Activated T-cell treated with anti-CD3 and anti-CD28 coated beads for 24 hours (primary cell): Measurements from ENCODE around the gene CPS1.

ENCODE experiments used
- DNase-seq: peaks from one replicate; pipeline ENCODE4 v3.0.0-alpha.2; 2020; ENCODE audit warnings: low read depth

Gene CPS1

DNA sequence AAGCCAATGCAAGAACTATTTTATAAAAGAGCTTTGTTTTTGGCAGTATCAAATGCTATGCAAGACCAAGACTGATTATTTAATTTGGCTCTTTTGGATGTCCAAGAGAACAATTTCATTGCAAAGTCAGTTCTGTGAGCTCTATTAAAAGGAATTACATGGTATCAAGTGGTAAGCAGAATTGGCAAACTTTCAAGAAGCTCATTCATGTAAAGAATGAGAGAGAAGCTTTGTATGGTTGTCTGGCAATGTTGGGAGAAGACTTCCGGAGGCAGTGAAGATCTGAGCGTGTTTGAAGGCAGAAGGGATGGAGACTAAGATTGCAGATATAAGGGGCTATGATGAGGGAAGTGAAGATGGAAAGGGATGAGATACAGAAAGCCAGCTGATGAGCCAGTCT lies 49.6 kb downstream of the CPS1 start:
- DNase-seq, result no peak

DNA sequence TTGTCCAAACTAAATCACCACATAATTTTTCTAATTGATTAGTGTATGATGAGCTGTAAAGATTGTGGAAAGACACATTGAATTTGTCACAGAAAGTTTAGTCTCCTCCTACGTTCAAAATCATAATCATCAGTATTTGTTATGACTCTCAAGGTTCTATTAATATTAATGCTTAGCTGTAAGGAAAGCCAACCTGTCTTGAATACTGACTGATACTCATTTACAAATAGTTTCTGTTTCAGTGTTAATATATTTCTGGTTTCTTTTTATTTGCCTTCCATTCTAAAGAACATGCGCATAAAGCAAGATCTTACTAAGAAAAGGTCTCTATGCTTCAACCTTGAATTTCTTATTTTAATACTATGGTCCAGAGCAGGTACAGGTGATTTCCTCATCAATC lies 55.1 kb downstream of the CPS1 start:
- DNase-seq, result no peak

DNA sequence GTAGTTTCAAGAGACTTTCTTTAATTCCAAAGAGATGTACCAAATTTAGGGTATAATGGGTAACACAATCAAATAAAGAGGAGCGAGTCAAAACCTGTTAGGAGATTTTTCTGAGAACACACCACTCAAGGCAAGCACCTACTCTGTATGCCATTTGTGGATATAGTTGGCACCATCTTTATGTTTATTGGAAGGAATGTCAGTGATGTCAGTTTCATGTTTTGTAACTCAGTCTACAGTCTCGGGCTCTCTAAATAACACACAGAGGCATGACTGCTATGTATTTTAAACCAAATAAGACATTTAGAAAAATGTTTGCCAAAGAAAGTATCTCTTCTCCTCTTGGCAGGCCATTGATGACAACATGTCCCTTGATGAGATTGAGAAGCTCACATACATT lies 59.7 kb downstream of the CPS1 start:
- DNase-seq, result no peak

DNA sequence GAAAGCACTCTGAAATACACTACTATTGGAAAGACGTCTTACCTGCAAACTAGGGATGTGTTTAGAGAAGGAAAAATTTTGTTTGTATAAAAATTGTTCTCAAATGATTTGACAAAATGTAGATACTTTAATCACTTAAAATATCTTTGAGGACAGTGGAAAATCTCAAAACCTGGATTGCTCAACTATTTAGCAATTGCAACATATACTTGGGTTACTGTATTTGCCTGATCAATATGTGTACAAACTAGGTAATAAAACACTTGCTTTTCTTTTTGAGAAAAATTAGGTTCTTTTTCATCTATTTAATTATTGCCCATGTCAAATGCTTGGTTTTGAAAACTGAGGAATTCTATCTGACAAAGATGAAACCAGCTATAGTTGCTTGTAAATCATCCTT lies 60.9 kb downstream of the CPS1 start:
- DNase-seq, result no peak

DNA sequence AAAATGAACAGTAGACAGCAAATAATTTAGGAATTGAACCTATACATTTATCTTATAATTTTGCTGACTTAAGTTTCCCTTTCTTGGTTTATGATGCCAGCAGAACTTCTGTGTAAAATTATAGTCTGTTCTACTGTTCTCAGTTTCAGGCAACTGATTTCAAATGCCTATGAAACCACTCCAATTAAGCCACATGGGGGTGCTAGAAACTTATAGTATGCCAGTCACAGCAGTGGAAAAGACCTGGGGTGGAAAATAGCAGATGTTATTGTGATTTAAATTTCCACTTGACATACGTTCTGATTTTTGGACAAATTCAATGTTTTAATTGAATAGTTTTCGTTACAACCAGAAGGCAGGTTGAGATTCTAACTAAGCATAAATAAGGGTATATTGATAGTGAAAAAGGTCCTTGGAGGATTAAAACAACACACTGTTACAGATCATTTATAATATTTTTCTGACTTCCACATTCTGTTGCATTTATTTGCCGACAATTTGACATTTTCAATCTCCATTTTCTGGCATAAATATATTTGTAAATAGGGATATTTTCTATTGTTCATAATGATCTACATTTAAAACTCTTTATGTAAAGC lies 61.4 kb downstream of the CPS1 start:
- DNase-seq, result no peak

DNA sequence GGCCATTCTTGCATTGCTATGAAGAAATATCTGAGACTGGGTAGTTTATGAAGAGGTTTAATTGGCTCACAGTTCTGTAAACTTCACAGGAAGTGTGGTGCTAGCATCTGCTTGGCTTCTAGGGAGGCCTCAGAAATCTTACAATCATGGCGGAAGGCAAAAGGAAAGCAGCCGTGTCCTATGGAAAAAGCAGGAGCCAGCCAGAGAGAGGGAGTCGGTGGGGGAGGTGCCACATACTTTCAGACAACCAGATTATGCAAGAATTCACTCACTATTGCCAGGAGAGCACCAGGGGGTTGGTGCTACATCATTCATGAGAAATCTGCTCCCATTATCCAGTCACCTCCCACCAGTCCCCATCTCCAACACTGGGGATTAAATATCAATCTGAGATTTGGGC lies 64.1 kb downstream of the CPS1 start:
- no peak for DNase-seq

DNA sequence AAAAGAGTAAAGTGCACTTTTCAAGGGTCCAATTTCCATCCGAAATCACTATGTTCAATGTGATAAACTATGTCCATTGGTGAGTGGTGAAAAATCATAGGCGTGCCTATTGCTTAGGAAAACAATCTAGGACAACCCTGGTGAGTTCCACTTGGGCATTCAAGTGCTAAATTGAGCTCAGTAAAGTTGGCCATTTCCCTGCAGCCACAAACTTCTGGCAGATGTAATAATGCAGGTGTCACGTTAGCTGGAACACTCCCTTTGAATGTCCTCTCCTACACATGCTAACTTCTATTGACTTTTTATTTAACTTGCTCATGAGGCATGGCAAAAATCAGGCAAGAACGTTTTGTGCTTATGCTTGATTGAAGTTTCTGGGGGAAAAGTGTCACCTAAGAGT lies 67.1 kb downstream of the CPS1 start:
- no peak for DNase-seq

DNA sequence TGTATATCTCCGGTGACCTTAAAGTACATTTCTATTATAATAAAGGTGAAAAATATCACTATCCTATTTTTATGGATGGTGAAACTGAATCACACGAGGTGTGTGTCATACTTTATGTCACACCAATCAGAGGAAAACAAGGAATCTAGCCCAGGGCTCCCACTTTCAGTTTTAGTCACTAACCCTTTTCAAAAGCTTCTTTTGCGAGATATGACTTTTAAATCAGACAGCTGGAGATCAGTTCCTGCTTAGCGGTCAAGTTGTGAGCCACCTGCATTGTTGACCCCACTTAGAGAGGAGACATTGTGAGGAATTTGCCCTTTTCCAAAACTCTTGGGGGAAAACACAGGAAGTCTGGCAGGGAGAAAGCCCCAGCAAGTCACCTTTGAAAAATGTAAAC lies 70.5 kb downstream of the CPS1 start:
- no peak for DNase-seq

DNA sequence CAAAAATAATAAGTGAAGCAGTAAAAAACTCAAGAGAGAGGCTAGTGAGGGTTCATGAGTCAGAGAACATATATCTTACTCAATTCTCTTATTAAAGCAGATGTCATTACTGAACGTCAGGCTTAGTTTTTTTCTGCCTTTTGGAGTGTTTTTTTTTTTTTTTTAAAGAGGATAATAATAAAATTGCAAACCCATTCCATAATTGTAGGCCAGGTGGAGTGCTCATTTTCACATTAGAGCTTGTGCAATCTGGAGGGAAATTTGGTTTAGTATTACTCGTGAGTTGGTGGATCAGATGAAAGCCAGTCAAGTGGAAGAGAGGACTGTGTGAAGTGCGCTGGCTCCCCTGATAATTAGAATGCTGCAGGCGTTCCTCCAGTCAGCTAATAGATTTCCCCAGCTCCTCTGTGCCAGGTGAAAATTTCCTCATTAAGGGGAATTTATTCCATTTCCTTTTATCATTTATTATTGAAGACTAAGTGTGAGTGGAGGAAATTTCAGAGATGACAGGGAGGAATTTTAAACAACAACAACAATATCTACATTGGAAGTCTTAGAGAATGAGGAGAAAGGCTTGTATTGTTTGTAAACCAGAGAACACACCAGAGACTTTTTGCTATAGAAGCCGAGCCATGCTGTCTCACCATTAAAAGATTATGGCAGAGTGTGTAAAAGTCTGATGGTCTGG lies 74.6 kb downstream of the CPS1 start:
- DNase-seq, result no peak

DNA sequence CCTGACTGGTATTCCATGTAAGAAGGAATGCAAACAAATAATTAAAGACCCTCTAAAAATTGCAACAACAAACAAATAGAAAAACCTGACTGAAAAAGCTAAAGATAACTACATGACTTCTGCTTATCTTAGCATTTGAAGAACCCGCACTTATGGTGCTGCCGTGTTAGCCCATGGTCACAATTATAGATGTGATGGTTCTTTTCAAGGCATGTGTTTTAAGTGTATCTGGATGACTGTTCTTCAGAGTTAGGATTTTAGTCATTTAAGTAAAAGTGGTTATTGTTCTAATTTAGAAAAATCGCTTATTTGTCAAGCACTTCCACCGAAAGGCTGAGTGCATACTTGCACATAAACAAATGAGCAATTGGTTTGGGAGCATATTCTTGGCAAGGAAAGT lies 77.3 kb downstream of the CPS1 start:
- no peak for DNase-seq

DNA sequence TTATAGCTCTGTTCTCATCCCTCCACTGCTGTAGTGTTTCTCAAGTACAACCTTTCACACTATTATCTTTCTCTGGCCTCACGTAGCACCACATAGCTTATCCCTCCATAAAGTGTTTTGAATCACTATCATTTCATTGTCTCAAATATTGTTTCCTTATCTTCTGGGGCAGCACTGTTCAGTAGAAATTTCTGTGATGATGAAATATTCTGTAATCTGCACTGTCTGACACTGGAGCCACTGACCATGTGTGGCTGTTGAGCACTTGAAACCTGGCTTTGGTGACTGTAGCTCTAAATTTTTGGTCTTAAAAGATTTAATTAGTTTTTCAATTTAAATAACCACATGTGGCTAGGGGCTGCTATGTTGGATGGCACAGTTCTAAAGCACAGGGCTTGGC lies 78.9 kb downstream of the CPS1 start:
- DNase-seq, result no peak

DNA sequence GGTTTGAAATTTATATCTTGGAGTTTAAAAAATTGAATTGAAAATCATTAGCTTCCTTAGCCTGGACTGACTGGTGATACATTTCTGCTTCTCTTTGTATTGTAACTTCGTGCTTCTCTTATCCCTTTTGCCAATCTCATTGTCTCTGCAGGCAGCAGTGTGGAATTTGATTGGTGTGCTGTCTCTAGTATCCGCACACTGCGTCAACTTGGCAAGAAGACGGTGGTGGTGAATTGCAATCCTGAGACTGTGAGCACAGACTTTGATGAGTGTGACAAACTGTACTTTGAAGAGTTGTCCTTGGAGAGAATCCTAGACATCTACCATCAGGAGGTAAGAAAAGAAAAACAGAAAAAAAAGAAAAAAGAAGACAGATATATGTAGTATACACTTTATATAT lies 85.9 kb downstream of the CPS1 start:
- DNase-seq, result no peak

DNA sequence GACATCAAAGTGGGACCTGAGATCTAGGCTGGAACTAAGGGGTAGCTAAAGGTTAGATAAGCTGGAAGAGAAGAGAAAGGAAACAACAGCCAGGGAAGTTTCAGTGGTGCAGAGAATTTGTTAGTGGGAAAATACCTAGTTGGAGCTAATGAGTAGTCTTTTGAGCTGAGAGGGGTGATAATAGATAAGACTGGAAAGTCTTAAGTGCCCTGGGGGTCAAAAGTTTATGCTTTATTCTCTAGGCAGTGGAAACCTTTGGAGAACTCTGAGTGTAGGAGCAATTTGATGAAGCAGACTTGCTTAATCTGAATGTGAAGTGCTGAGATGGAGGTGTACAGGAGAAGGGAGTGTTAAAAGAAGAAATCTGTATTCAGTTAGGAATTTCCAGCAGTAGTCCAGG lies 90.8 kb downstream of the CPS1 start:
- no peak for DNase-seq

DNA sequence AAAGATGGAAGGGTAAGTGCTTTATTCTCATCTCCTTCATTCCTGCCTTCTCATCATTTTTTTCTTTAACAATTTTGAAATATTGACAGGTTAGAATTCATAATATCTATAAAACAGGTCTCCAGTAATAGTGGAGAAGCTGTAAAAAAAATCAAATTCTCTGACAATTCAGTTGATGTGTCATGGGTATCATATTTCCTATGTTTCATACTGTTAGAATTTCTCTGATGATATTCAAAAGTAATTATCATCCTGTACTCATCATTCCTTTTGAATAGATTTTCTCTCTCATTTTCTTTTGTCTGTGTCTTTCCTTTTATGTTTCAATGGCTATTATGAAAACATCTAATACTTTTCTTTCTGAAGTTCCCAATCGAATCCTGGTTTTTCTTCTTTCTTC lies 97.7 kb downstream of the CPS1 start:
- DNase-seq, result no peak

DNA sequence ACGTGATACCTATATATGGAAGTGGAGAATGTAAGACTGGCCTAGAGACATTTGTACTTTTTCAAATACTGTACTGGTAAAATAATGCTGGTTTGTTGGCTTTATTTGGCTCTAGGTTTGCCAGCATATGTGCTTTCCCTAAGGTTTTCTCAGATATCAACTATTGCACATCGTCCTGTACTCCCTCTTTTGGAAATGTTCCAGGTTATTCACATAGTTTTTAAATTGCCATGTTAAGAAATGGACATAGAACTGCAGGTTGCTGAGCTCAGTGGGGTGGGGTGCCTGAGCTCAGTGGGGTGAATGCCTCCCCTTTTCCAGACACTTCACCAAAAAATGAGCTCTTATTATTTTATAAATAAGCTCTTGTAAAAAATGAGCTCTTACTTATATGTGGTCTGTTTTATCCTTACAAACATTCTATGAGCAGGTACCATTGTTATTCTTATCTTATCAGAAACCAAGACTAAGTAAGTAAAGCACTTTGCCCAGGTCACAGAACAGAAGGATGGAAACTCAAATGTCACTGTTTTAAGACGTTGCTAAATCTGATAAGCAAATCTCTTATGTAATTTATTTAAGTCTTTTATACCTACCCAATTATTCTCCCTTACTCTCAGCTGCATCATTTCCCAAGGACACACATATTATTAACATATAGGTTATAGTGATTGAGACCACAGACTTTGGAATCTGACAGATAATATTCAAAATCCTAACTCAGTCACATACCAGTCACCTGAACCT lies 99.0 kb downstream of the CPS1 start:
- no peak for DNase-seq

DNA sequence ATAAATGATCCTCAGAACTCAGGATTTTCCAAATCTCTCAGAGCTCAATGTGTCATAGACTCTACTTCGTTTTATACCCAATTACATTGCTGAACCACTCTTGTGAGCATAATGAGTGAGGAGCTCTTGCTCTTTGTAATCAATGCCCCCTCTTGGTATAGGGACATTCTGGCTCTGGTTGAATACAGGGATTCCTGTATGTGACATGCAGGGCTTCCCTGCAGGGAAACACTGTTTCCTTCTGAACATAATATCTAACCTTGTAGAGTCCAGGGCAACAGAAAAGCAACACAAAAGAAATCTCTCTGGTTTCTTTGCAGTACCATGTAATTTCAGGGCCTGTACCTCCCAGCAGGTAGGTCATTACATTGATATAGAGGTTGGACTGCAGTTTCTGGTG lies 101.5 kb downstream of the CPS1 start:
- no peak for DNase-seq

DNA sequence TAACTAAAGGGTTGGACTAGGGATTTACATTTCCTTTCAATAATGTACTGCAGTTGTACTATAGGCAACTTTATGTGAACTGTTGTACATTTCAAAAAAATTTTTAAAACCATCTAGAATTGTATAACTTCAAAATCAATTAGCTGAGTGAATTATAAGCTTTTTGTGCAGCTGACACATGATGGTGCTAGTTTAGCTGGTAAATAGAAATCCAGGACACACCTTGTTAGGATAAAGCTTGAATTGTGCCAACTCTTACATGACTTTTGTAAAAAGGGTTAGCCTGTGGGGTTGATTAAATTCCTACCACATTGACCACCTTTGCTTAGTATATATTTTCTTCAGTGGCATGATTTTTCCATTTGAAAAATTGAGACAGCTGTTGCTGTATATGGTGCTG lies 104.4 kb downstream of the CPS1 start:
- no peak for DNase-seq

DNA sequence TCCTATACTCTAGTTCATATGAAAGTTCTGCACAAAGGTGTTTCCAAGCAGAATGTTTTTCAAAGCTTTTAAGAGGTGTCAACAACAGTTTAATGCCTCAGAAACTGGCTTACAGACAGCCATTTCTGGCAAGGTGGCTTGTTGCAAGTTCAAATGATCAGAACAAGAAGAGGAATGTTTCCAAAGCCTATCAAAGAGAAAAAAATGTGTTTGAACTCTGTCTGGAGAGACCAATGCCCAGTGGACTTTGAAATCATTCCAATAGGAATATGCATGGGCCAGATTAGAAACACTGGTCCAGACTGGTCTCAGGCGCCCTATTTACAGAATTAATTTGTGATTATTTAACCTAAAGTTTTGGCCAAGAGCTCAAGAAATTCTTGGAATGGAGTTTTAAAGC lies 106.2 kb downstream of the CPS1 start:
- DNase-seq, result no peak

DNA sequence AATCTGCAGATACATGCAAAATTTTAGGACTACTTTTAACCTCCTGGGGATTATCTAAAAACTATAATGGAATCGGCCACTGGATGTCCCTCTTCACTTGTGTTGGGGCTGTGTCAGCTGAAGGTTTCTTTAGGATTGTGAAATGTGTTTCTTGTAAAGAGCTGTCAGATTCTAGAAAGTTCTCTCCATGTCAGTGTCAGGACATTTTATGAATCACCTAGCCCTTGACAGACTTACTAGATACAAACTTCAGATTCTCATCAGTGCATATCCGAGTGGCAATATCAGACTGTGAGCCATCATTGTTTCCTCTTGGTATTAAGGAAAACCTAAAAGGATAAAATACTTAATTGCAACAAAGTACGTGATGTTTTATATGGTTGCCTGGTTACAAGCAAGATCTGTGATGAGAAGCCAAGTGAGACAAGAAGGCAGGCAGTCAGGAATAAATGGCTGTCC lies 107.3 kb downstream of the CPS1 start:
- DNase-seq, result no peak

DNA sequence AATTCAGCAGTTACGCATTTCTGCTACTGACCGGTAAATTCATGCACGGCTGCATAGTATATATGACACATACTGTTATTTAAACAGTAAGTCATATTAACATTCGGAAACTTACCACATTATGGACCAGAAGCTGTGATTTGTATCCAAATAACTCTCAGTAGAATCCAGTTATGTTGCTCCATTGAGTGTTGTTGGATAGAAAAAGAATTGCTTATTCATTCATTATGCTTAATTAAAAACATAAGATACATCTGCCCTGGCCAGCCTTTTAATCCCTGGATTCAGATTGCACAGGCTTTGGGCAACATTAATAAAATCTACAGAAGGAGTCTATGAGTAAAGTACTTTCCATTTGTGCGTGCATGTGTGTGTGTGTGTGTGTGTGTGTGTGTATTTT lies 111.3 kb downstream of the CPS1 start:
- DNase-seq, result no peak

DNA sequence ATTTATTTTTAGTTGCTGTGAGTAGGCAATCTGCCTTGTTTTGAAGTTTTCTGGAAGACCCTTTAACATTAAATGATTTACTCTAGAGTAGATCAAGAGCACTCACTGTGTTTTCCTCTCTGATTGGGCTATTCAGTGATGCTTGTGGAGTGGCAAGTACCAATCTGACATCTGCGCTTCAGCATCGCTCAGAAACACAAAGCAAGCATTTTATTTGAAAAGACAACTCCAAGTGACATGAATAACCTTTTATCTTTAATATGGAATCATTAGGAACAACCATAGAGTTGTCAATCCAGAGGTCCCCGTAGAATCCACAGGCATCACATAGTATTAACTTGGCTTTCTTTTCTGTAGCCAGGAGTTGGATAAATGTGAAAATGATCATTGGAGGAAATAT lies 114.7 kb downstream of the CPS1 start:
- DNase-seq, result no peak

DNA sequence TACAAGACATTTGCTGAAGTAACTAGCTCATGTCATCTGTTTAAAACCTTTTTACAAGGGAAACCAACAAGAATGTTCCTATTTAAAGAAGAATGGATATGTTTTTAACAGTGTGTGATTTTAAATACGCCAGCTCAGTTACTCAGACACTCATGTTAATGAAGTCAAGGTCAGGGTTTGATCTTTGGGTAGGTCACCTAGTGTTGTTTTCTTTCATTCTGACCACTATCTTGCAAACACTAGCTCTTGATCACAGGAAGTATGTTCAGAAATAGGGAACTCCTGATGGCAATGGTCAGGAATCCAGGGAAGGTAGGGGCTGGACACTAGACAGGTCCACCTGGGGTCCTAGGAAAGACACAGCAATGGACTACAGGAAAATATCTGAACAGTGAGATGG lies 116.7 kb downstream of the CPS1 start:
- no peak for DNase-seq

DNA sequence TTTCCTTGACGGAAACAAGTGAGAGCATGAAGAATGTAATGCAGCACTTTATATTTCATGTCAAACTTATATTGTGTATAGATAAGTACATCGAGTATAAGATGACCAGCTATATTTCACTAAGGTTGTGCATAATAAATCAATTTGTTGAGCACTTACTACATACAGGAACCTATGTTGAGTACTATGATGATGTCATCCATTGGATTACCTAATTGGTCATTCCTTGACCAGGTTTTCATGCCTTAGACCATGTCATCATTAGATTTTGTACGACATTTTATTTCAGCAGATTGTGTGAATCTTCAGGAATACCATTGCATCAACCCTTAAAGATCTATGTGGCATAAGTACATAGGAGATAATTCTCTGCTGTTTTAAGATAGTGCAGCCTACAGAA lies 119.7 kb downstream of the CPS1 start:
- DNase-seq, result no peak

DNA sequence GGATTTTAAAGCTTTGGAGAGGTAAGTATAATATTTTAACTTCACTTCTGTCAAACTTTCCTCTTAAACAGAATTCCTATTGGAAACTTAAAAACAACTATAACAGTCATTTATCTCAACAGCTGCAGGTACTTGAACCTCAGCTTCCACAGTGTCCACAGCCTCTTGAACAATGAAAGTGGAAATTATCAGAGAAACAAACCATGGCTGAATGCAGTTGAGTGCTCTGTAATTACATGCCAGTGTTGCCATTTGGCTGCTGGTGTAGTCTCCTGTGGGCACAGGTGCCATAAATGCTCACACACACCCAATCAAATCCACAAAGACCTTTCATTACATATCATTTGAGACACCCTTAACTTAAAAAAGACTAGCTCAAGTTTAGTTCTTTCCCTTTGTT lies 125.1 kb downstream of the CPS1 start:
- no peak for DNase-seq
